RPMI7951 (cell line): ENCODE results near the gene CPSF4. TPM values are rescaled to one million over a fixed set of nuclear protein-coding genes. Genes with fewer than 3 reads are reported as not detected.
A peak's percentile ranks its signal among the peaks of the same experiment; 100 is the strongest.

ENCODE experiments used
- DNase-seq: peaks from one replicate; pipeline ENCODE4 v3.0.0-alpha.2; 2012; ENCODE audit warnings: low read depth
- total RNA-seq: library from RNA; depleted of rRNA; stranded (reverse); fragments of >200 nt; shearing (Covaris generic); gene quantifications from 2 replicates; pipeline ENCODE4 v1.2.3, GENCODE V29; 2014; rRNA removed

The CPSF4 gene
- total RNA-seq, 1 experiment from 2014 or later = 21.7 TPM

DNA sequence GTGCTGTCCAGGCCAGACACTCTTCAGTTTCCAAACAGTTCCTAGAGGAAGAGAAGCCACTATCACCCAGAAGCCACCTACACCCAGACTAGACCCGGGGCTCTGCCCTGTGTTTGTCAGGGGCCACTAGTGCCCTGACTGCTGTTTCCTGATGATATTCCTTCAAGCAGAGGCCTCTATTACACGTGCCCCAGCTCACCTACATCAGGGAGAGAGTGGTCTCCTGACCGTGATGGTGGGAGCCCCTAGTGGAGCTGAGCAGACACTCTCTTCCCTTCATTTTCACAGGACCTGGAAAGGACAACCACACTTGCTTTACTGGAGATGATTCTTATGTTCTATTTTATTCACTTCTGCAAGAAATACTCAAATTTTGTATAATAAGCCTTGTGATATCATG lies 52.1 kb downstream of the CPSF4 start:
- no peak for DNase-seq

DNA sequence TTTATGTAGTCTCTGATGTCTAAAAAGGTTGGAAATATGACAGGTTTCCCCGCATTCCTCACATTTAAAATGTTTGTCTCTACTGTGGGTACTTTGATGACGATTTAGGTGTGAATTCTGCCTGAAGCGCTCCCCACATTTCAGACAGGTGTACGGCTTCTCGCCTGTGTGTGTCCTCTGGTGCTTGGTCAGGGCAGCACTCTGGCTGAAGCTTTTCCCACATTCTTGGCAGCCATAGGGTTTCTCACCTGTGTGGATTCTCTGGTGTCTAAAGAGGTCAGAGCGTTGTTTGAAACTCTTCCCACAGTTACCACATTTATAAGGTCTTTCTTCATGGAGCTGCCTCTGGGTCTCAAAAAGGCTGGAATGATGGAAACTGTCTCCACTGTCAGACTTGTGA lies 55.1 kb downstream of the CPSF4 start:
- no peak for DNase-seq

DNA sequence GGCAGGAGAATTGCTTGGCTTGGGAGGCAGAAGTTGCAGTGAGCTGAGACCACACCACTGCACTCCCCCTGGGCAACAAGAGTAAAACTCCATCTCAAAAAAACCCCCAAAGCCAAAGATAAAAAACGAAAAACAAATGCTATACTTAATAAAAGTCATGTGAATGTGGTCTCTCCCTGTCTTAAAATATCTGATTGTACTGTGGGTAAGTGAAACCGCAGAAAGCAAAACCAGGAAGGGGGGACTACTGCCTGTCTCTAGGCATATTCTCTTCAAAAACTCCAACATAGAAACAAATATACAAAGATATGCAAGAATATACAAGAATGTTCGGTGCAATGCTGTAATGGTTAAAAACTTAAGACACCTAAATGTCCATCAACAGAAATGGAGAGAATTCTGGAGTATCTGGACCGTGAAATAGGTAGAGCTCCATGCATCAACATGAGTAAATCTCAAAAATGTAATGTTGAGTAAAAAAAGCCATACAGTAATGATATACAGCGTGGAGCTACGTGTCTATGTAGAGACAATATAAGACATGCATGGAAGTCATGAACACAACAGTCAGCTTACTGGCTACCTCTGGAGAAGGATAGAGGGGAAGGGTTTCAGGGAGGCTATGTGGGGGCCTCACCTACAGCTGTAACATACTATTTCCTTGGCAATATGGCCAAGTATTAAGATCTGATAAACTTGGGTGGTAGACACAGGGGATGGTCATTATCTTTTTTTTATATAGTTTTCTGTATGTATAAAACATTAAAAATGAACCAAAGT lies 59.2 kb downstream of the CPSF4 start:
- DNase-seq = no peak

DNA sequence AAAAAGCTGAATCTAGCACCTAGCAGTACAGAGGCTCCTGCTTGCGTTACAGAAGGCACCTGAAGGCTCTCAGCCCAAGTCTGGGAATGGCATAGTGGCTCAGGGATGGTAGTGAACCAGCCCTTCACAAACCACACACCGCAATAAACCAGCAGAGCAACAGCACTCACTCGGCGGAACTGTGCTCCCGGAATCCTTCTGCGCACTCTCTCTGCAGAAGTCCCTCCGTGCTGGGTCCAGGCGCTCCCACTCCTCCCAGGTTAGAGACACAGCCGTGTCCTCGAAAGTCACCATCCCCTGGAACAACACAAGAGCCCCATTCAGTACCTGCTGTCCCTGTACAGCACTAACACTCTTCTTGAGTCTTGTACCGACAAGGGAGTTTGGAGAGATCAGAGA lies 59.8 kb downstream of the CPSF4 start:
- peak; percentile 17 for DNase-seq

DNA sequence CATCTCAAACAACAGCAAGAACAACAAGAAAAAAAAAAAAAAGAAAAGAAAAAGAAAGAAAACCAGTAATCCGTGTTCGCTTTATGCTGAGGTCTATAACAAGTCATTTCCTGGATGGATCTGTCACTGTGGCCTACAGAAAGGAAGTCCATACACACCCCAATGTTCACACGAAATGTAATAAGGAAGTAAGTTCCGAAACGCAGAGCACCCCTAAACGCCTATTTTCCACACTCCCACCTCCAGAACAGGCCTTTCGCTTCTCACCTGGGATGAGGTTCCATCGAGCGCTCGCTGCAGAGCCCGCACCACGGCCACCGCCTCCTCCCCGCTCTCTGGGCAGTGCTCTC lies 60.6 kb downstream of the CPSF4 start:
- no peak for DNase-seq

DNA sequence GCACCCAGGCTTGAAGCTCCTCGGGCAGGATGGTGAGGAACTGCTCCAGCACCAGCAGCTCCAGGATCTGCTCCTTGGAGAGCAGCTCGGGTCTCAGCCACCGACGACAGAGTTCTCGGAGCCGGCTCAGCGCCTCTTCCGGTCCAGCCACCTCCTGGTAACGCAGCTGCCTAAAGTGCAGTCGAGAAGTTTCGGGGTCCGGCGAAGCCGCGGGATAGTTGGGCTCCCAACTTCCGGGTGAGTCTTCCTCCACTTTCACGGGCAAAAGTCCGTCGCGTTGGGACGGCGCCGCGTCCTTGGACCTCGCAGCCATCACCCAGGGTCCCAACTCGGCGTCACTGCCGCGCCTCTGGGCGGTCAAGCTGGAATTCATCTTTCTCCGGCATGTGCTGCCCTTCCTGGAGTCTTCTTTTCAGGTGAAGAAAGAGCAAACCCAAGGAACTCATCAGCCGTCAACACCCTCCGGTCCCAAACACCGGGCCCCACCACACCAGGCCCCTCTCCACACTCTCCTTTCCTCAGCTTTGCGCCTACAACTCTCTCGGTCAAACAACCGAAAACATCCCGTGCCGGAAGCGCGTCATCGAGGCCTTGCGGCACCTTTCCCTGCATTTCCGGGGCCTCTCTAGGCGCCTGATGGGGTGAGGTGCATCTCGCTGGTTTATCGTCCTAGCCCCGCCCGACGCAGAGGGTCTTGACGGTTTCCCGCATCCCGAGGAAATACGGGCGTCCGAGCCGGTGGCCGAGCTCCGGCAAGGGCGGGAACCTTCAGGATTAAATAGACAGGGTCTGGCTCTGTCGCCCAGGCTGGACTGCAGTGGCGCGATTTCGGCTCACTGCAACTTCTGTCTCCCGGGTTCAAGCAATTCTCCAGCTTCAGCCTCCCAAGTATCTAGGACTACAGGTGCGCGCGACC lies 61.2 kb downstream of the CPSF4 start, which contains the start of gene ZNF394:
TSS of gene ZNF394 (minus strand) at position 561 of the 916 bp plus-strand sequence. CDS start at position 373, 188 bp downstream.
- peak; percentile 94 for DNase-seq

DNA sequence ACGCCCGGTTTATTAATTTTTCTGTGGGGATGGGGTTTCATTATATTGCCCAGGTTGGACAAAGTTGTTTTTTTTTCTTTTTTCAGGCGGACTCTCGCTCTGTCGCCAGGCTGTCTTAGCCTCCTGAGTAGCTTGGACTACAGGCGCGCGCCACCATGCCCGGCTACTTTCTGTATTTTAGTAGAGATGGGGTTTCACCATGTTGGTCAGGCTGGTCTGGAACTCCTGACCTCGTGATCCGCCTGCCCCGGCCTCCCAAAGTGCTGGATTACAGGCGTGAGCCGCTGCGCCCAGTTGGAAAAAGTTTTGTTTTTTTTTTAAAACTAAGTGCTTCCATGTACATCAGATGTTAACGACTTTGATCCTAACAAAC lies 61.9 kb downstream of the CPSF4 start:
- DNase-seq = no peak

DNA sequence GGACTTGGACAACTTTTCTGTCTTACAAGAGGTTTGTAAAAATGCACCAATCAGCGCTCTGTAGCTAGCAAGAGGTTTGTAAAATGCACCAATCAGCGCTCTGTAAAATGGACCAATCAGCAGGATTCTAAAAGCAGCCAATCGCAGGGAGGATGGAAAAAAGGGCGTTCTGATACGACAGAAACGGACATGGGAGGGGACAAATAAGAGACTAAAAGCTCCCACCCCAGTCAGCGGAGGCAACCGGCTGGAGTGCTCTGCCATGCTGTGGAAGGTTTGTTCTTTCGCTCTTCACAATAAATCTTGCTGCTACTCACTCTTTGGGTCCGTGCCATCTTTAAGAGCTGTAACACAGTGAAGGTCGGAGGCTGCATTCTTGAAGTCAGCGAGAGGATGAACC lies 62.5 kb downstream of the CPSF4 start:
- DNase-seq = peak; percentile 14

DNA sequence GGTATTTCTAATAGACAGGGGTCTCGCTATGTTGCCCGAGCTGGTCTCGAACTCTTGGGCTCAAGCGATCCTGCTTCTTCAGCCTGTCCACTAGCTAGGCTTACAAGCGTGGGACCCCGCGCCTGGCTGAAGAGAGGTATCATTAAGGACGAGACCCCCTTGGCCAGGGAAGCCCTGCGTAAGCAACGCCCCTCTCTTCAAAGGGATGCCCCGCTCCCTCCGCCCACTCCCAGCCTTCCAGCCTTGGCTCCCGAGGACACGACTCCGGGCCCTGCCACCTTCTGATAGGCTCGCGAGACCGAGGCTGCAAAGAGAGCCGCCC lies 65.5 kb downstream of the CPSF4 start:
- peak; percentile 97 for DNase-seq

DNA sequence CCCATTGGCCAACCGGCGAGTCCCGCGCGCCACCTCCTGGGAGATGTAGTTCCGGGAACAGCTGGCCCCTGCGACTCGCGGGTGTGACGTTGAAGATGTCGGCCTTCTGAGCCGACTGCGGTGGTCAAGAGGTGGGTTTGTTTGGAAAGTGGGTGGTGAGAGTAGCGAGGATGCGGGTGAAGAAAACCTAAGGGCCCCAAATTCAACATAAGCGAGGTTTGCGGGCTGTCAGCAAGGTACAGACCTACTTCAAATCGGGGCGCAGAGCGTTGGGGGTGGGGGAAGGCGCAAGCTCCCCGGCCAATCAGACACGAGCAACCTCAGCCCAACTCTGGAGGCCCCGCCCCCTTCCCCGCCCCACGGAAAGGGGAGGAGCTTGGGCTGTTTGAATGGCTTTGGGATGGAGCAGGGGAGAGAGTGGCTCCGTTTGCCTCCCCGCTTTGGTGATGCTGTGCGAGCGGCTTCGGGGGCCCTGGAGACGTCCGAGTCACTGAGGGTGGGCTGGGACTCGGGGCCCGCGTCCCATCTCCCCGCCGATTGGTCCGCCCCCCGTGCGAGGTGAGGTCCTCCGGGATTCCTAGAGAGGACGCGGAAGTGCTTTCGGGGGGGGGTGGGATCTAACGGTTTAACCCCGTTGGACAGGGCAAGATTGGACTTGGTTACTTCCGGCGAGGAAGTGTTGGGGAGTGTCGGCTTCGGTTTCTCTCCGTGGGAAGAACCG lies 66.0 kb downstream of the CPSF4 start, which contains the start of gene ZKSCAN5:
TSS of gene ZKSCAN5 (plus strand) at position 60 of the 721 bp plus-strand sequence. CDS start 1,383 bp downstream, outside the sequence.
- peak; percentile 96 for DNase-seq

DNA sequence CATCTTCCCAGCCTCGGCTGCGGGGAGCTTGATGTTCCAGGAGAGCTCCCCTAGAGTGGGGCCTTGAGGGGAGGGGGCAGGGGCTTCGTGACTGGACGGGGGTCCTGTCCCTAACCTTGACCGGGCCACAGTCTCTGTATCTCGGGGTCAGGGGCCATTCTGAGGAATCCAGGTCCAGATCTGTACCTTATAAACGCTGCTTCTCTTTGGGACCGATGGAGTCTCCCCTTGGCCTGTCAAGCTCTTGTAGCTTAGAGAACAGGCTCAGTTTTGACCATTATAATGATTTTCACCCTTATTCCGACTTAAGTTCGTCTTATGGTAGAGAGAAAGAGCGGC lies 66.5 kb downstream of the CPSF4 start:
- no peak for DNase-seq

Other genes starting within 250 kb of the CPSF4 start
- not detected in 2 replicates for gene KPNA7, start 230.8 kb upstream of the CPSF4 start, total RNA-seq
- gene MYH16, start 166.1 kb upstream of the CPSF4 start, total RNA-seq = 1.1 and 1.2 TPM in 2 replicates
- 251 and 266 TPM in 2 replicates for gene ARPC1A, start 113.0 kb upstream of the CPSF4 start, total RNA-seq
- 248 and 283 TPM in 2 replicates for gene ARPC1B, start 64.2 kb upstream of the CPSF4 start, total RNA-seq
- gene PDAP1, start 30.3 kb upstream of the CPSF4 start, total RNA-seq = 82.1 and 129 TPM in 2 replicates
- 210 and 240 TPM in 2 replicates for gene BUD31, start 30.0 kb upstream of the CPSF4 start, total RNA-seq
- 4.4 and 4.9 TPM in 2 replicates for gene PTCD1, start 145 bp upstream of the CPSF4 start, total RNA-seq
- 2,749 and 4,266 TPM in 2 replicates for gene ATP5MF, start 27.2 kb downstream of the CPSF4 start, total RNA-seq
- gene ZNF789, start 33.9 kb downstream of the CPSF4 start, total RNA-seq = 7.2 and 7.7 TPM in 2 replicates
- gene ZNF394, start 61.3 kb downstream of the CPSF4 start, total RNA-seq = 15.9 and 19.2 TPM in 2 replicates
- gene ZKSCAN5, start 65.7 kb downstream of the CPSF4 start, total RNA-seq = 12.7 and 15.4 TPM in 2 replicates
- 9.5 and 10.8 TPM in 2 replicates for gene FAM200A, start 113.2 kb downstream of the CPSF4 start, total RNA-seq
- 44.4 and 49.5 TPM in 2 replicates for gene ZNF655, start 119.7 kb downstream of the CPSF4 start, total RNA-seq
- gene TMEM225B, start 159.3 kb downstream of the CPSF4 start, total RNA-seq = 0.72 TPM in 1 of 2 replicates, not detected in the other
- 6.1 and 7.9 TPM in 2 replicates for gene ZSCAN25, start 178.0 kb downstream of the CPSF4 start, total RNA-seq
- 0.24 and 0.49 TPM in 2 replicates for gene CYP3A5, start 241.1 kb downstream of the CPSF4 start, total RNA-seq